Lower lobe of right lung (tissue), 2 donors: Measurements from ENCODE around the gene DDAH1. TPM values are rescaled to one million over a fixed set of nuclear protein-coding genes. Genes with fewer than 3 reads are reported as not detected.
A peak's percentile ranks its signal among the peaks of the same experiment; 100 is the strongest.

Source experiments
- ATAC-seq, 2 donors: fragments of 200-7000 bp; cut with Tn5 transposase; one replicate each; pipeline ENCODE4 v1.9.1; 2020 to 2022; ENCODE audit warnings: mild to moderate bottlenecking in 2 of 2, moderate library complexity in 2 of 2
- DNase-seq: peaks from one replicate; pipeline ENCODE4 v3.0.0-alpha.2; 2020
- H3K27ac ChIP-seq: fragments of 200-600 bp; one replicate; pipeline ENCODE4 v1.8.0; 2022
- H3K27me3 ChIP-seq: fragments of 200-600 bp; one replicate; pipeline ENCODE4 v1.8.0; 2022; ENCODE audit warnings: low read depth
- H3K36me3 ChIP-seq: fragments of 200-600 bp; one replicate; pipeline ENCODE4 v1.8.0; 2022; ENCODE audit warnings: mild to moderate bottlenecking
- H3K4me1 ChIP-seq: fragments of 200-600 bp; one replicate; pipeline ENCODE4 v1.8.0; 2022
- H3K4me3 ChIP-seq: fragments of 200-600 bp; one replicate; pipeline ENCODE4 v1.8.0; 2022; ENCODE audit warnings: mild to moderate bottlenecking
- H3K9me3 ChIP-seq: fragments of 200-600 bp; one replicate; pipeline ENCODE4 v1.8.0; 2022
- intact Hi-C: fragments of 100-400 bp; cut with DNase I; formaldehyde crosslinking; loops from one replicate; pipeline ENCODE4 v1.11.0; 2022
- total RNA-seq: library from RNA; stranded (reverse); fragmentation: NEBNext Ultra II Directional; extraction: Animal tissue kit (Norgen Biotek cat#: 25700); gene quantifications from one replicate; pipeline ENCODE4 v1.2.1, GENCODE V29; 2021
- TF ChIP-seq, protein P1 (sequence below): fragments of 200-600 bp; IDR thresholded peaks from one replicate; pipeline ENCODE4 v1.8.0; 2022; ENCODE audit warnings: antibody characterized with exemption, mild to moderate bottlenecking
- donor health status: DM: no; HTN: yes; CAD: no; lungs with severe emphysema.

The DDAH1 gene
- total RNA-seq, 1 donor from 2014 or later, result 48.4 TPM

DNA sequence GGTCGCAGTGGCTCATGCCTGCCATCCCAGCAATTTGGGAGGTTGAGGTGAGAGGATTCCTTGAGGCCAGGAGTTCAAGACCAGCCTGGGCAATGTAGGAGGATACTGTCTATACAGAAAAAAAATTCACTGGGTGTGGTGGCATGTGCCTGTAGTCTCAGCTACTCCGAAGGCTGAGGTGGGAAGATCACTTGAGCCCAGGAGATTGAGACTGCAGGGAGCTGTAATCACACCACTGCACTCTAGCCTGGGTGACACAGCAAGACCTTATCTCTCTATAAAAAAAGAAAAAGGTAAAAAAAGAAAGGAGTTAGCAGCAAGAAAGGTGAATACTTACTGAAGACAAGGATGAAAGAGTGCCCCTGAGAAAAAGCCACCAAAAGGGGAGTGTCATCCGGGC, 164.8 kb downstream of the DDAH1 start:
- ATAC-seq, result no peak
- TF ChIP-seq, protein P1, sequence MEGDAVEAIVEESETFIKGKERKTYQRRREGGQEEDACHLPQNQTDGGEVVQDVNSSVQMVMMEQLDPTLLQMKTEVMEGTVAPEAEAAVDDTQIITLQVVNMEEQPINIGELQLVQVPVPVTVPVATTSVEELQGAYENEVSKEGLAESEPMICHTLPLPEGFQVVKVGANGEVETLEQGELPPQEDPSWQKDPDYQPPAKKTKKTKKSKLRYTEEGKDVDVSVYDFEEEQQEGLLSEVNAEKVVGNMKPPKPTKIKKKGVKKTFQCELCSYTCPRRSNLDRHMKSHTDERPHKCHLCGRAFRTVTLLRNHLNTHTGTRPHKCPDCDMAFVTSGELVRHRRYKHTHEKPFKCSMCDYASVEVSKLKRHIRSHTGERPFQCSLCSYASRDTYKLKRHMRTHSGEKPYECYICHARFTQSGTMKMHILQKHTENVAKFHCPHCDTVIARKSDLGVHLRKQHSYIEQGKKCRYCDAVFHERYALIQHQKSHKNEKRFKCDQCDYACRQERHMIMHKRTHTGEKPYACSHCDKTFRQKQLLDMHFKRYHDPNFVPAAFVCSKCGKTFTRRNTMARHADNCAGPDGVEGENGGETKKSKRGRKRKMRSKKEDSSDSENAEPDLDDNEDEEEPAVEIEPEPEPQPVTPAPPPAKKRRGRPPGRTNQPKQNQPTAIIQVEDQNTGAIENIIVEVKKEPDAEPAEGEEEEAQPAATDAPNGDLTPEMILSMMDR, result no peak
- Histone ChIP-seq H3K9me3 (no peaks in the 10 kb centered on the region), H3K27ac (no peak overlapping the region), H3K4me1 (peaks cover 23% of the 10 kb centered on the region), H3K4me3 (no peak overlapping the region), H3K27me3 (no peaks in the 10 kb centered on the region), H3K36me3 (no peaks in the 10 kb centered on the region)
- DNase-seq, result no peak
- intact Hi-C loops, result no loop called here

DNA sequence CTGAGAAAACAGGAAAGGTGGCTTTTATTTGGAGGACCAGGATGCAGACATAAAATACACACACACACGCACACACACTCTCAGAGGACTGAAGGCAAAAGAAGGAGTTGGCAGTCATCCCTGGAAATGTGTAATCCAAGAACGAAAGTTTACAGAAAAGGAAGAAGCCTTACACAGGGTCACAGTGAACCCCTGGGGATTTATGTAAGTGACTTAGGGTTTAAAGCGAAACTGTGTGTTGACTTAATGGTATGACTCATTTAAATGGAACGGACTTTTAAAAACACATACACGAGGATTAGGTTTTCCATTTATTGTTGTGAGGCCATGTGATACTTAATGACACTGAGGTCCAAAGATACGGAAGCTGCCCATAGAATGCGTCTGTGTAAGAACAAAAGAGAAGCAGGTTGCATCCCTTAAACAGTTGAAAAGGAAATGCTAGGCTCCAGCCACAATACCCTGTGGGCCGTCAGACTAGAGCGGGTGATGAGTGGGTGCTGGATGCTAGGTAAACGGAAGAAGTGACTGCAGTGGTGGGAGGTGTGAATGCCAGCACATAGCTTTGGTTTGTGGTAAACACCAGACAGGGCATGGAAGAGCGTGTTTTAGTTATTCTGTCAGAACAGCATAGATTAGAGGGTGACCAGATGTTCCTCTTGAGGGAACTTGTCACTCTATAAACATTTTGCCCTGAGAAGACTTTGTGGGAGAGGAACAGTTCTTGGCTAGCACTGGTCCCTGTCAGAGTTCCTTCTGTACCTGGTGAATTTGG, 166.9 kb downstream of the DDAH1 start:
- intact Hi-C loops, result no loop called here
- DNase-seq (no peak), ATAC-seq (peak; percentile 89 to 90)
- TF ChIP-seq, protein P1, result no peak
- H3K27me3 ChIP-seq, result no peaks in the 10 kb centered on the region
- peaks cover 27% of the 10 kb centered on the region for H3K4me1 ChIP-seq
- no peaks in the 10 kb centered on the region for H3K36me3 ChIP-seq
- peak overlapping the region; percentile 31 for H3K4me3 ChIP-seq
- peak overlapping the region; percentile 79 for H3K27ac ChIP-seq
- no peaks in the 10 kb centered on the region for H3K9me3 ChIP-seq

DNA sequence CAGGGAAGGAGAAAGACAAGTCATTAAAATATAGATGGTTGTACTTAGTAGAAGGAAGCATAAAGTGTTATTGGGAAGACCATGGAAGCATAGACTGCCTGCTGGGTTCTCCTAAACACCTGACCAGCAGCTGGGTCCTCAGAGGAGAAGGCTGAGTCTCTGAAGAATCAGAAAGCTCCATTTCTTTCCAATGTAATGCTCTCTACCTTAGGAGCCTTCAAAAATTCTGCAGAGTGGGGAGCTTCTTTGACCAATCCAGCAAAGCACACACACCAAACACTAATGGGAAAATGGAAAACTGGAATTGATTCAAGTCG, 167.5 kb downstream of the DDAH1 start:
- Histone ChIP-seq H3K4me3 (peak overlapping the region; percentile 31), H3K27ac (peak overlapping the region; percentile 79), H3K36me3 (no peaks in the 10 kb centered on the region), H3K4me1 (peaks cover 27% of the 10 kb centered on the region), H3K27me3 (no peaks in the 10 kb centered on the region), H3K9me3 (no peaks in the 10 kb centered on the region)
- DNase-seq (no peak), ATAC-seq (no peak)
- TF ChIP-seq, protein P1, result no peak
- intact Hi-C loops, result no loop called here

DNA sequence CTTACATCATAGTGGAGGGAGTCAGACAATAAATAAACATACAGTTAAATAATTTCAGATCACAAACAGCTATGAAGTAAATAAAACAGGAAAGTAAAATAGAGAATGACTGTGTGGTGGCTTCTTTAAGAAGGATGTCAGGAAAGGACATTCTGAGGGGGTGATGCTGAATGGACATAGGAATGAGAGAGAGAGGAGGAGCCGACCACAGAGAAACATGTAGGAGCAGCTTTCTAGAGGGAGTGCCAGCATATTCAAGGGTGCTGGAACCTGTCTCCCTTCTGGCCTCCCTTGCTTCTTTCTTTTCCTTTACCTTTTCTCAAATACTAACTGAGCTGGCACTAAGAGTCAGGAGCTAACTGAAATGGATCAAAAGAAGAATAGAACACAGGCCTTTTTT, 168.0 kb downstream of the DDAH1 start:
- DNase-seq (no peak), ATAC-seq (no peak)
- intact Hi-C loops, result no loop called here

DNA sequence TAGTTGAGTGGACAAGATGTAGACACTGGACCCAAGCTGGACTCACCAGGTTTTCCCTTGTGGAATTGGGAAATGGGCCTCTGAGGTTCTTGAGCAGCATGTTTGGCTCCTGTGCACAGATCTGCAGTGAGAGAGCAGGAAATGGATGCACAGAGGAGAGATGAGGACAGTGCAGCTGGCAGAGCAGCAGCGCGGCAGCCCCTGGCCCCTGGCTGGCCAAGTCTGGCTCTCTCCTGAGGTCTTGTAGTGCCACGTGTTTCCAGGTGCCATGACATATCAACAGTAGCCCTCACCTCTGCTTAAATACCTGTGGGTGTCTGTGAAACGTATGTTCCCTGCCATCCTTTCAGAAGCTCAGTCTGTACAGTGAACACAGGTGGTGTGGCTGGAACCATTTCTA, 169.3 kb downstream of the DDAH1 start:
- ATAC-seq (no peak), DNase-seq (no peak)
- Histone ChIP-seq H3K4me1 (peaks cover 27% of the 10 kb centered on the region), H3K9me3 (no peaks in the 10 kb centered on the region), H3K36me3 (no peaks in the 10 kb centered on the region), H3K27ac (no peak overlapping the region), H3K27me3 (no peaks in the 10 kb centered on the region), H3K4me3 (no peak overlapping the region)
- TF ChIP-seq, protein P1, result no peak
- intact Hi-C loops, result no loop called here

More for the DNA sequence above, 168.0 kb downstream of the DDAH1 start:
- no peak overlapping the region for H3K4me3 ChIP-seq
- peaks cover 27% of the 10 kb centered on the region for H3K4me1 ChIP-seq
- no peaks in the 10 kb centered on the region for H3K9me3 ChIP-seq
- no peaks in the 10 kb centered on the region for H3K36me3 ChIP-seq
- no peaks in the 10 kb centered on the region for H3K27me3 ChIP-seq
- TF ChIP-seq, protein P1, result no peak
- peak overlapping the region; percentile 79 for H3K27ac ChIP-seq
